ENCODE results near the gene MED12L.

The MED12L gene

GRCh38 chr3:151432616-151433372 lies 347.3 kb downstream of the MED12L start:
- no peak for TF ChIP-seq CTCF (IDR thresholded peaks at IDR 0.05; ENCODE audit: borderline replicate concordance, control extremely low read depth, extremely low read depth, insufficient read depth, missing control alignments)
- in situ Hi-C loops (cut with MboI; ENCODE audit: low sequenced_read_pairs, unreplicated experiment) = loop anchor here (25.0 kb wide), 1 partner anchor 1030 kb away; no protein-coding TSS in a partner anchor

GRCh38 chr3:151434151-151434890 lies 348.9 kb downstream of the MED12L start:
- in situ Hi-C loops (cut with MboI; ENCODE audit: low sequenced_read_pairs, unreplicated experiment) = loop anchor here (25.0 kb wide), 1 partner anchor 1028 kb away; no protein-coding TSS in a partner anchor
- DNase-seq (ENCODE audit: low spot score) = no peak
- no peak for TF ChIP-seq CTCF (IDR thresholded peaks at IDR 0.05; ENCODE audit: borderline replicate concordance, control extremely low read depth, extremely low read depth, insufficient read depth, missing control alignments)

More at GRCh38 chr3:151432616-151433372, 347.3 kb downstream of the MED12L start:
- no peak for DNase-seq (ENCODE audit: low spot score)

GRCh38 chr3:151436675-151437446 lies 351.4 kb downstream of the MED12L start:
- DNase-seq (ENCODE audit: low spot score) = no peak
- no peak for TF ChIP-seq CTCF (IDR thresholded peaks at IDR 0.05; ENCODE audit: borderline replicate concordance, control extremely low read depth, extremely low read depth, insufficient read depth, missing control alignments)
- in situ Hi-C loops (cut with MboI; ENCODE audit: low sequenced_read_pairs, unreplicated experiment) = loop anchor here (25.0 kb wide), 1 partner anchor 1025 kb away; no protein-coding TSS in a partner anchor

GRCh38 chr3:151437906-151438305 lies 352.4 kb downstream of the MED12L start:
- in situ Hi-C loops (cut with MboI; ENCODE audit: low sequenced_read_pairs, unreplicated experiment) = loop anchor here (25.0 kb wide), 1 partner anchor 1024 kb away; no protein-coding TSS in a partner anchor
- TF ChIP-seq CTCF (IDR thresholded peaks at IDR 0.05; ENCODE audit: borderline replicate concordance, control extremely low read depth, extremely low read depth, insufficient read depth, missing control alignments) = no peak
- DNase-seq (ENCODE audit: low spot score) = no peak

- in situ Hi-C loops (cut with MboI; ENCODE audit: low sequenced_read_pairs, unreplicated experiment) = loop anchor here (10.0 to 25.0 kb wide), 2 partner anchors 395 to 1023 kb away; no protein-coding TSS in a partner anchor
Measured at GRCh38 chr3:151439652-151440125, 354.2 kb downstream of the MED12L start.

More at GRCh38 chr3:151439652-151440125, 354.2 kb downstream of the MED12L start:
- TF ChIP-seq CTCF (IDR thresholded peaks at IDR 0.05; ENCODE audit: borderline replicate concordance, control extremely low read depth, extremely low read depth, insufficient read depth, missing control alignments) = peak; percentile 56
- DNase-seq (ENCODE audit: low spot score) = peak; percentile 46
